ENCODE data around the gene NR0B2.

NR0B2 gene

GRCh38 chr1:26936823-26937222, 23.0 kb upstream of the NR0B2 start:
- DNase-seq (ENCODE audit: low spot score), result no peak

GRCh38 chr1:26932531-26932930, 18.8 kb upstream of the NR0B2 start:
- DNase-seq (ENCODE audit: low spot score), result peak; percentile 50

GRCh38 chr1:26923711-26924110, 9.9 kb upstream of the NR0B2 start:
- no peak for DNase-seq (ENCODE audit: low spot score)

- DNase-seq (ENCODE audit: low spot score), result no peak
Observed at GRCh38 chr1:26922901-26923300, 9.1 kb upstream of the NR0B2 start.

- no peak for DNase-seq (ENCODE audit: low spot score)
Observed at GRCh38 chr1:26922431-26922729, 8.6 kb upstream of the NR0B2 start.

- DNase-seq (ENCODE audit: low spot score), result peak; percentile 98
Observed at GRCh38 chr1:26921540-26922430, 8.0 kb upstream of the NR0B2 start, which contains the start of gene NUDC. TSS of gene NUDC (plus strand) at chr1:26921743. CDS start at chr1:26921849, 106 bp downstream.

- no peak for DNase-seq (ENCODE audit: low spot score)
Observed at GRCh38 chr1:26921126-26921539, 7.4 kb upstream of the NR0B2 start.

GRCh38 chr1:26915204-26915842, 1.5 kb upstream of the NR0B2 start:
- DNase-seq (ENCODE audit: low spot score), result no peak

GRCh38 chr1:26913389-26913753, 404 bp downstream of the NR0B2 start:
- DNase-seq (ENCODE audit: low spot score), result no peak

GRCh38 chr1:26912147-26912490, 1.7 kb downstream of the NR0B2 start:
- DNase-seq (ENCODE audit: low spot score), result no peak

GRCh38 chr1:26911399-26912146, 2.2 kb downstream of the NR0B2 start:
- DNase-seq (ENCODE audit: low spot score), result no peak

- DNase-seq (ENCODE audit: low spot score), result no peak
Observed at GRCh38 chr1:26910343-26911160, 3.2 kb downstream of the NR0B2 start.

- DNase-seq (ENCODE audit: low spot score), result no peak
Observed at GRCh38 chr1:26909951-26910342, 3.8 kb downstream of the NR0B2 start.

- no peak for DNase-seq (ENCODE audit: low spot score)
Observed at GRCh38 chr1:26907071-26907917, 6.5 kb downstream of the NR0B2 start.

GRCh38 chr1:26900815-26901511, 12.8 kb downstream of the NR0B2 start:
- no peak for DNase-seq (ENCODE audit: low spot score)

GRCh38 chr1:26900001-26900814, 13.6 kb downstream of the NR0B2 start, which contains the start of gene GPATCH3:
TSS of gene GPATCH3 (minus strand) at chr1:26900467. CDS start at chr1:26900442, 25 bp downstream.
- peak; percentile 93 for DNase-seq (ENCODE audit: low spot score)

- no peak for DNase-seq (ENCODE audit: low spot score)
Observed at GRCh38 chr1:26897351-26897750, 16.4 kb downstream of the NR0B2 start.

GRCh38 chr1:26894263-26894662, 19.5 kb downstream of the NR0B2 start:
- DNase-seq (ENCODE audit: low spot score), result no peak

- DNase-seq (ENCODE audit: low spot score), result no peak
Observed at GRCh38 chr1:26890467-26890796, 23.3 kb downstream of the NR0B2 start.

All from NAMALWA (cell line).